SU-DHL-6 (cell line): ENCODE results near the gene ZBTB44.

Experiments
- EZH2phosphoT487 ChIP-seq: fragments of 200-600 bp; sonication (generic), shearing (Covaris generic); conservative IDR thresholded peaks from 2 replicates; pipeline ENCODE4 v1.6.1; 2018; ENCODE audit warnings: mild to moderate bottlenecking, antibody characterized with exemption, low read length, moderate library complexity, mixed read lengths
- TF ChIP-seq, protein P1 (sequence below): fragments of 200-600 bp; sonication (generic); IDR thresholded peaks from one replicate; pipeline ENCODE4 v1.5.1; 2017; ENCODE audit warnings: antibody characterized with exemption, mild to moderate bottlenecking, low read length, moderate library complexity; ENCODE audit not compliant: insufficient read depth, poor library complexity, severe bottlenecking

DNA sequence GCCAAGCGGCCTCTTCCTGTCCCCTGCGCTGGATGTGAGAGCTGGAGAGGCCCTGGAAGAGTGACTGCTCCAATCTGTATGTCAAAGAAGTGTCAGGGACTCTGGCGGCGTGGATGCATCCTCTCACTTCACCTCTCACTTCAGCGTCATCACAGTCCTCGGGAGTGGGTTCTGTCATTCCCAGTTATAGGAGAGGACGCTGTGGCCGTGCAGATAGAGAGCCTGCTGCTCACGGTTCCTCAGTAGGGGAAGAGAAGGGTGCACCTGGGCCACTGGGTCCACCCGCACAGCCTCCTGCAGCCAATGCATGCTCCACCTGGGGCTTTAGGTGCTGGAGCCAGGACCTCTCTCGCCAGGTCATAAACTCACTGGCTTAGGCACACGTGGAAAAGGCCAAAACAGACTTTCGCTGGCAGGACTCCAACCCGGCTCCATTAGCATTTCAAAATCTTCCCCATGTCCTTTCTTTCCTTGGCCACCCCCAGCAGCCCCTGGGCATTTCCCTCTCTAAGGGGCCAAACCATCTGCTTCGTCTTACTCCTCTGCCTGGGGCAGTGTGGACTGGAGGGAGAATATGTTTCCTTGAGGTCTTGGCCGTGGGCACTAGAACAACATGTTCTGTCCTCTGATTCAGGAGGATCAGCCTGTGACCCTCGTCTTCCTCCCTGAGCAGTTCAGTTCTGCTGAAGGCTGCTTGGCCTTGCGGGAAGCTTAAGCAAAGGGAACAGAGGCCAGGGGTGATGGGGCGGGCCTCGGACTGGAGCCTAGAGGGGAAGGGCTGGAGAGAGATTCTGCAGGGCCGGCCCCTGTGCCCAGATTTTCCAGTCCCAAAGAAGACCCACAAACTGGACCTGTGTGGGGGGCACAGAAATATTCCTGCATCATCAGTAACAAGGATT is 97.3 kb downstream of the ZBTB44 start:
- TF ChIP-seq, protein P1, sequence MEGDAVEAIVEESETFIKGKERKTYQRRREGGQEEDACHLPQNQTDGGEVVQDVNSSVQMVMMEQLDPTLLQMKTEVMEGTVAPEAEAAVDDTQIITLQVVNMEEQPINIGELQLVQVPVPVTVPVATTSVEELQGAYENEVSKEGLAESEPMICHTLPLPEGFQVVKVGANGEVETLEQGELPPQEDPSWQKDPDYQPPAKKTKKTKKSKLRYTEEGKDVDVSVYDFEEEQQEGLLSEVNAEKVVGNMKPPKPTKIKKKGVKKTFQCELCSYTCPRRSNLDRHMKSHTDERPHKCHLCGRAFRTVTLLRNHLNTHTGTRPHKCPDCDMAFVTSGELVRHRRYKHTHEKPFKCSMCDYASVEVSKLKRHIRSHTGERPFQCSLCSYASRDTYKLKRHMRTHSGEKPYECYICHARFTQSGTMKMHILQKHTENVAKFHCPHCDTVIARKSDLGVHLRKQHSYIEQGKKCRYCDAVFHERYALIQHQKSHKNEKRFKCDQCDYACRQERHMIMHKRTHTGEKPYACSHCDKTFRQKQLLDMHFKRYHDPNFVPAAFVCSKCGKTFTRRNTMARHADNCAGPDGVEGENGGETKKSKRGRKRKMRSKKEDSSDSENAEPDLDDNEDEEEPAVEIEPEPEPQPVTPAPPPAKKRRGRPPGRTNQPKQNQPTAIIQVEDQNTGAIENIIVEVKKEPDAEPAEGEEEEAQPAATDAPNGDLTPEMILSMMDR = no peak
- TF ChIP-seq EZH2phosphoT487 = no peak
